Loucy (cell line): Measurements from ENCODE around the gene TMEM87B.
A peak's percentile ranks its signal among the peaks of the same experiment; 100 is the strongest.

Experiments used
- CTCF ChIP-seq: fragments of 200-600 bp; sonication (generic); conservative IDR thresholded peaks from 2 replicates; pipeline ENCODE4 v1.5.1; 2014; ENCODE audit warnings: mild to moderate bottlenecking, antibody characterized with exemption, low read length
- EZH2phosphoT487 ChIP-seq: fragments of 200-600 bp; IDR thresholded peaks from 2 replicates; pipeline ENCODE4 v1.6.1; 2018; ENCODE audit warnings: antibody characterized with exemption, mild to moderate bottlenecking, moderate library complexity, borderline replicate concordance

DNA sequence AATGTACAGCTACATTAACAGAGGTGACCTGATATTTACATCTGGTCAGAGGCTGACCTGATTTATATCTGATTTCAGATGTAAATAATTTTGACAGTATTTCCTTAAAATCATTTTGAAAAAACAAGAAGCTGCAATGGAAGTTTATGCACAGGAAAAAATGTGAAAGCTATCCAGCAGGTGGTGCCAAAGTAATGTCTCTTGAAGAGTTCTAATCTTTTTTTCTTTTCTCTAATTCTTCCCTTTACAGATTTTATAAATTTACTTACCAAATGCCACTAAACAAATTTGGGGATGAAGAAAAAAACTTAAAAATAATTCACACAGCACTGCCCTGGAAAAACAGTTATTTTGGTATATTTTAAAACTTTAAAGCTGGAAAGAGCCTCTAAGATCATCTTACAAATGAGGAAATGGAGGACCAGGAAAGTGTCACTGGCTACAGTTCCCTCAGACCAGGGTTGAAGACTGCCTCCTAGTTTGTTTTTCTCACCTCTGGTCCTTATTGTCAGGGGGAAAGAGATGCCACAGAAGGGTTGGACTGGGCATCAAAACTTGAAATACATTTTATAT lies 66.7 kb downstream of the TMEM87B start:
- TF ChIP-seq CTCF = peak; percentile 92
- no peak for TF ChIP-seq EZH2phosphoT487
